Measurements from ENCODE around the gene CRABP2.

DNA sequence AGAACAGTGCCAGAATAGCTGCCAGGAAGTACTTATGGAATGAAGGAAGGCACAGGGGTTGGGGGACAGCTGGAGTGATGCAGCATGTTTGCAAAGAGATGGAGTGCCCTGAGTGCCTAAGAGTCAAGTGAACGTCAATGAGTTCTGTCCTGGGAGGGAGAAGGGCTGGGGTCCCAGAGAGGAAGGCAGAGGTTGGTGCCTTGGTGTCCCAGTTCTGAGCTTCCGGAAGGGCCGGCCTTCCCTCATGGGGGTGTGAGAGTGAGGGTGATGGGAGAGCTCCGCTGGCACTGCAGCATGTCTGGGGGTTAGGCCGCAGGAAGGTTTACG lies 45.8 kb downstream of the CRABP2 start:
- TF ChIP-seq, protein P1, sequence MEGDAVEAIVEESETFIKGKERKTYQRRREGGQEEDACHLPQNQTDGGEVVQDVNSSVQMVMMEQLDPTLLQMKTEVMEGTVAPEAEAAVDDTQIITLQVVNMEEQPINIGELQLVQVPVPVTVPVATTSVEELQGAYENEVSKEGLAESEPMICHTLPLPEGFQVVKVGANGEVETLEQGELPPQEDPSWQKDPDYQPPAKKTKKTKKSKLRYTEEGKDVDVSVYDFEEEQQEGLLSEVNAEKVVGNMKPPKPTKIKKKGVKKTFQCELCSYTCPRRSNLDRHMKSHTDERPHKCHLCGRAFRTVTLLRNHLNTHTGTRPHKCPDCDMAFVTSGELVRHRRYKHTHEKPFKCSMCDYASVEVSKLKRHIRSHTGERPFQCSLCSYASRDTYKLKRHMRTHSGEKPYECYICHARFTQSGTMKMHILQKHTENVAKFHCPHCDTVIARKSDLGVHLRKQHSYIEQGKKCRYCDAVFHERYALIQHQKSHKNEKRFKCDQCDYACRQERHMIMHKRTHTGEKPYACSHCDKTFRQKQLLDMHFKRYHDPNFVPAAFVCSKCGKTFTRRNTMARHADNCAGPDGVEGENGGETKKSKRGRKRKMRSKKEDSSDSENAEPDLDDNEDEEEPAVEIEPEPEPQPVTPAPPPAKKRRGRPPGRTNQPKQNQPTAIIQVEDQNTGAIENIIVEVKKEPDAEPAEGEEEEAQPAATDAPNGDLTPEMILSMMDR (IDR thresholded peaks at IDR 0.05; ENCODE audit: insufficient read depth, low read depth, low read length): no peak
- no peak for TF ChIP-seq EZH2 (IDR thresholded peaks at IDR 0.05; ENCODE audit: insufficient read depth, low read length)

Measured in astrocyte (in vitro differentiated cells and primary cell).